Heart right ventricle (tissue), 16 donors: ENCODE measurements around the gene HIRA. TPM values are rescaled to one million over a fixed set of nuclear protein-coding genes. Genes with fewer than 3 reads are reported as not detected.

Source experiments
- ATAC-seq, 8 donors: fragments of 200-7000 bp; cut with Tn5 transposase; one replicate each; pipeline ENCODE4 v1.9.1; 2020; ENCODE audit warnings: mild to moderate bottlenecking in 8 of 8, moderate library complexity in 8 of 8, moderate number of reproducible peaks in 1 of 8
- DNase-seq, 2 donors: peaks; one replicate each; pipeline ENCODE4 v3.0.0-alpha.2; 2020
- H3K27ac ChIP-seq, 10 donors: fragments of 200-600 bp; sonication (generic) in 2 of 10; one replicate each; pipeline versions ENCODE4 v1.5.0 to v1.8.0; 2020 to 2022; ENCODE audit warnings: mild to moderate bottlenecking in 3 of 10
- H3K27me3 ChIP-seq, 7 donors: fragments of 200-600 bp; one replicate each; pipeline ENCODE4 v1.8.0; 2021 to 2022; ENCODE audit warnings: mild to moderate bottlenecking in 2 of 7
- H3K36me3 ChIP-seq, 9 donors: fragments of 200-600 bp; sonication (generic) in 1 of 9; one replicate each; pipeline versions ENCODE4 v1.5.0 to v1.8.0; 2020 to 2022; ENCODE audit warnings: mild to moderate bottlenecking in 2 of 9
- H3K4me1 ChIP-seq, 9 donors: fragments of 200-600 bp; sonication (generic) in 1 of 9; one replicate each; pipeline versions ENCODE4 v1.5.0 to v1.8.0; 2020 to 2022; ENCODE audit warnings: mild to moderate bottlenecking in 4 of 9
- H3K4me3 ChIP-seq, 10 donors: fragments of 200-600 bp; sonication (generic) in 2 of 10; one replicate each; pipeline versions ENCODE4 v1.5.0 to v1.8.0; 2020 to 2022; ENCODE audit warnings: mild to moderate bottlenecking in 7 of 10, moderate library complexity in 2 of 10
- H3K9me3 ChIP-seq, 11 donors: fragments of 200-600 bp in 10 of 11; sonication (generic) in 2 of 11; one replicate each; pipeline versions ENCODE4 v1.5.0 to v1.8.0; 2013 to 2022; ENCODE audit warnings: mild to moderate bottlenecking in 2 of 11, control low read depth in 1 of 11, moderate library complexity in 1 of 11
- WGBS, 2 donors: extraction: QIAGEN DNeasy Blood & Tissue Kit; methylation state at CpG; one replicate each; pipeline ENCODE4 v1.1.7; 2013; ENCODE audit warnings: inconsistent platforms in 1 of 2; 5-methylcytosine and 5-hydroxymethylcytosine counted together
- intact Hi-C, 10 donors: fragments of 100-400 bp; cut with DNase I; formaldehyde crosslinking; loops; one replicate each; pipeline versions ENCODE4 v1.11.1 to v1.14.2; 2022
- polyA plus RNA-seq, 2 donors: library from polyadenylated mRNA; stranded (reverse); fragments of 200-250 nt; gene quantifications; one replicate each; pipeline ENCODE4 v1.2.3, GENCODE V29; 2013
- total RNA-seq, 10 donors: library from RNA; stranded (reverse); fragmentation: NEBNext Ultra II Directional in 3 of 10; extraction: Animal tissue kit (Norgen Biotek cat#: 25700) in 3 of 10; gene quantifications; one replicate each; pipeline versions ENCODE4 v1.2.1 to v1.2.4, GENCODE V29; 2021 to 2023
- TF ChIP-seq, protein P1 (sequence below), 9 donors: fragments of 200-600 bp; sonication (generic) in 2 of 9; IDR thresholded peaks; one replicate each; pipeline versions ENCODE4 v1.5.0 to v1.8.0; 2021 to 2022; ENCODE audit warnings: antibody characterized with exemption in 9 of 9, mild to moderate bottlenecking in 5 of 9, moderate library complexity in 1 of 9
- donor health status: Arrhythmogenic right ventricular cardiomyopathy.
- donor health status: ischemic (EF 13 %, LVEDD 7.1; RV severe dilation, severe dysfunction).
- donor health status: healthy with polysubstance abuse.
- donor health status: DM: no; HTN: yes; CAD: no.
- donor health status: DM: no; HTN: no; CAD: no.
- donor health status: ischemic (EF 25% LVEDD 6.9; RV normal size, moderate dysfunction).
- donor health status: ischemic (EF 25% LVEDD 5.7; RV mildly dilated, moderate dysfunction).
- donor health status: healthy.
- donor health status: DM: yes; HTN: yes; CAD: no.
- donor health status: Ischemic cardiomyopathy.
- donor health status: ischemic (EF 35%, LVEDD 5.7; RV mildly dilated, moderate dysfunction).
- donor health status: nonischemic (EF 11% LVEDD 7.7; RV severe dilation, severe dysfunction).
- donor health status: DM: yes; HTN: yes; CAD: no.
- donor health status: PGD.
- donor health status: ischemic (EF 29% LVEDD 5.4; RV normal size, mild dysfunction).
- donor health status: nonischemic (EF 23%, LVEDD 6.1; RV moderate dilation, normal function).

Gene HIRA
- total and polyA plus RNA-seq, 12 donors, result 3.1 to 23.2 (median 17.5) TPM

DNA sequence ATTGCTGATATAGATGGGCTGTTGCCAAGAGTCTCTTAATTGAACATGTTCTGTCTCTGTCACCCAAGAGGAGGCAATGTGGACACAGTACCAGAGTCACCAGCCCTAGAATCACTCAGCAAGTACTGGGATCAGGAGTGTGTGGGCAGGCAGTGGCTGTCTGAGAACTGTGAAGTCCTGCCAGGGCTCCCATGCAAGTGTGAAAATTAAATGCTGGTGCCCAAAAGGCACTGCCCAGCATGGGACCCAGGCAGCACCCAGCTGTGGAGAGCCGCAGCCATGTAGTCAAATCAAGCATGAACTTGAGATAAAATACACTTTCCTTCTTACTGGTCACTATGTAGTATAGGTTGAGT is 19.9 kb downstream of the HIRA start:
- no peaks in the 10 kb centered on the region for H3K9me3 ChIP-seq
- peaks cover 0 to 64% (median 9%) of the 10 kb centered on the region in 9 donors for H3K4me1 ChIP-seq
- H3K36me3 ChIP-seq, result peaks cover 0 to 44% (median 6%) of the 10 kb centered on the region in 9 donors
- 98 to 100% methylated on average over 1 of the region's 1 CpG for WGBS, 2 donors
- no peak for DNase-seq
- no peaks in the 10 kb centered on the region for H3K27me3 ChIP-seq
- TF ChIP-seq, protein P1, sequence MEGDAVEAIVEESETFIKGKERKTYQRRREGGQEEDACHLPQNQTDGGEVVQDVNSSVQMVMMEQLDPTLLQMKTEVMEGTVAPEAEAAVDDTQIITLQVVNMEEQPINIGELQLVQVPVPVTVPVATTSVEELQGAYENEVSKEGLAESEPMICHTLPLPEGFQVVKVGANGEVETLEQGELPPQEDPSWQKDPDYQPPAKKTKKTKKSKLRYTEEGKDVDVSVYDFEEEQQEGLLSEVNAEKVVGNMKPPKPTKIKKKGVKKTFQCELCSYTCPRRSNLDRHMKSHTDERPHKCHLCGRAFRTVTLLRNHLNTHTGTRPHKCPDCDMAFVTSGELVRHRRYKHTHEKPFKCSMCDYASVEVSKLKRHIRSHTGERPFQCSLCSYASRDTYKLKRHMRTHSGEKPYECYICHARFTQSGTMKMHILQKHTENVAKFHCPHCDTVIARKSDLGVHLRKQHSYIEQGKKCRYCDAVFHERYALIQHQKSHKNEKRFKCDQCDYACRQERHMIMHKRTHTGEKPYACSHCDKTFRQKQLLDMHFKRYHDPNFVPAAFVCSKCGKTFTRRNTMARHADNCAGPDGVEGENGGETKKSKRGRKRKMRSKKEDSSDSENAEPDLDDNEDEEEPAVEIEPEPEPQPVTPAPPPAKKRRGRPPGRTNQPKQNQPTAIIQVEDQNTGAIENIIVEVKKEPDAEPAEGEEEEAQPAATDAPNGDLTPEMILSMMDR (IDR thresholded peaks at IDR 0.05), result no peak
- peak in 5 of 8 donors; percentile 12 to 61 (median 24) for ATAC-seq
- no peak overlapping the region for H3K4me3 ChIP-seq
- peak overlapping the region in 2 of 10 donors; percentile 31 to 34 for H3K27ac ChIP-seq
- intact Hi-C loops, result loop anchor here in 1 of 10 donors (10.0 kb wide), 1 partner anchor 63 kb away; the partner anchor contains the start of genes CDC45 and UFD1

DNA sequence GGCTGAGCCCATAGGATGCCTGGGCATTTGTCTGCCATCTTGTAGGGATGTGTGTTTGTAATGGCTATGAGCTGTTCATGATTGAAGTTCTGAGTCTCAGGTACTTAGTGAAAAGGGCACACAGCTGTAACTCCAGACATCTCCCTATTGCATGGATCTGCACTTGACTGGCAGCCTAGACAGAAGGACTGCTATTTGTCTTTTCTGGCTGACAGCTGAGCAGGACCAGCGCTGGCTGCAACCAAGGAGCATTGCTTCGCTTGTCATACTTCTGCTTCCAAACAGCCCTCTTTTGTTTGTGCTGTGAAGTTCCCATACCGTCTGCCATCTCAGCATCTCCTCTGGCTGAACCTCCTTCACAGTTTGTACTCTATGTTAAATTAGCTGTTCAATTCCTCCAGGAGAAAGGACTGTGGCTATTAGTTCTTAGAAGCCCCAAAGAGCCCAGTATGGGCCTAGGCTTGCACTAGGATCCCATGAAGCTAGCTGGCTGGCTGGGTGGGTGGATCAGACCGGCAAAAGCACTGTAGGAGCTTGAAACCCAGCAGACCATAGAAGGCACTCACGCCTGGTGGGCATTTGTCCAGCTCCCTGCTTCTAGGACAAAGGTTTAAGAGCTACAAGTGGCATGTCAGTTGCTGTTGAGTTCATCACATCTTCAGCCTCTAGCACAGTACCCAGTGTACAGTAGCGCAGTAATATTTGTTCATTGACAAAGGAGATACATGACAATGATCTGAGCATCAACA is 20.4 kb downstream of the HIRA start:
- H3K4me3 ChIP-seq, result no peak overlapping the region
- peaks cover 0 to 50% (median 11%) of the 10 kb centered on the region in 9 donors for H3K36me3 ChIP-seq
- intact Hi-C loops, result loop anchor here in 1 of 10 donors (10.0 kb wide), 1 partner anchor 64 kb away; the partner anchor contains the start of genes CDC45 and UFD1
- H3K4me1 ChIP-seq, result peaks cover 0 to 70% (median 9%) of the 10 kb centered on the region in 9 donors
- H3K27me3 ChIP-seq, result no peaks in the 10 kb centered on the region
- 57 to 73% methylated on average over 6 of the region's 6 CpGs for WGBS, 2 donors
- H3K9me3 ChIP-seq, result no peaks in the 10 kb centered on the region
- peak overlapping the region in 4 of 10 donors; percentile 17 to 37 (median 32) for H3K27ac ChIP-seq
- TF ChIP-seq, protein P1 (IDR thresholded peaks at IDR 0.05), result no peak
- peak in 6 of 8 donors; percentile 32 to 80 (median 52) for ATAC-seq
- peak in 1 of 2 donors; percentile 29 for DNase-seq

DNA sequence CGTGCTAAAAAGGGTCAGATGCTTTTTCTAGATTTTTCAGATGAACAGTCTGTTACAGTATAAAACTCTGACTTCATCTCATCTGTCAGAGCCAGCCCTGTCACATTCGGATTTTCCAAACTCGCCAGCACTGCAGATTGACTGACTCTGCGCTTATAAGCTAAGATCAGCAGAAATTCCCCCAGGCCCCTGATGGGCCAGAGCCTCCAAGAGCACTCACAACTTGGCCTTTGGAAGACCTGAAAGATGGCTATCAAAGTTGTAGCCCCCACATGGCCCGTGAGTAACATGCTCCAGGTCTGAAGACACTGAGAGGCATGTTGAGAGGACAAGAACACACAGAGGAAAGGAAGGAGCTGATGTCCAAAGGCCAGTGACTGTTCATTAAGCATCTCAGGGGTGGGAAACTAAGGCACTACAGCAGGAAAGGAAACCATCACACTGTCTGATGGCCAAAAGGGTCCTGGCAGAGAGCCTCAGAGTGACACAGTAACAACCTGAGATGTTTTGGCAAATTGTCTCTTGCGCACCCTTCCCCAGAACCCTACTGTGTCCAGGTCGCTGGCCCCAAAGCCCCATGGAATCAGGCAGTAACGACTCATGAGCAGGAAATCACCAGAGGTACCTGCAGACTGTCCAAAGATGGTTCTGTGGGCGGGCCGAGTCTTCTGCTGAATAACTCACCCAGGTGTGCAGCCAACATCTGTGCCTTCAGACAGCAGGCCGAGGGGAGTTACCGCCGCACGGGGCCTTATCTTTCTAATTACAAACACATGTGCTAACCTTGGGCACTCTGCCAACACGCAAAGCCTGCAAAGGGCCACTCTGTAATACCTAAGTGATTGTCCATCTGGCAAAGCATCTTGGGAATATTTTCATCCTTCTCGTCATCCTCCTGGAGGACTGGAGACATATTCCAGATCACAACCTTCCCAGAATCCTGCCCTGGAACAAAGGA is 23.6 kb downstream of the HIRA start:
- TF ChIP-seq, protein P1 (IDR thresholded peaks at IDR 0.05), result no peak
- H3K9me3 ChIP-seq, result no peaks in the 10 kb centered on the region
- no peaks in the 10 kb centered on the region for H3K27me3 ChIP-seq
- H3K4me3 ChIP-seq, result no peak overlapping the region
- H3K36me3 ChIP-seq, result peaks cover 0 to 79% (median 22%) of the 10 kb centered on the region in 9 donors
- 45 to 48% methylated on average over 16 of the region's 16 CpGs for WGBS, 2 donors
- peak; percentile 30 to 50 for DNase-seq
- intact Hi-C loops, result no loop called here
- H3K27ac ChIP-seq, result peak overlapping the region in 5 of 10 donors; percentile 38 to 60 (median 46)
- ATAC-seq, result peak in 7 of 8 donors; percentile 4 to 54 (median 34)
- H3K4me1 ChIP-seq, result peaks cover 0 to 54% (median 9%) of the 10 kb centered on the region in 9 donors

DNA sequence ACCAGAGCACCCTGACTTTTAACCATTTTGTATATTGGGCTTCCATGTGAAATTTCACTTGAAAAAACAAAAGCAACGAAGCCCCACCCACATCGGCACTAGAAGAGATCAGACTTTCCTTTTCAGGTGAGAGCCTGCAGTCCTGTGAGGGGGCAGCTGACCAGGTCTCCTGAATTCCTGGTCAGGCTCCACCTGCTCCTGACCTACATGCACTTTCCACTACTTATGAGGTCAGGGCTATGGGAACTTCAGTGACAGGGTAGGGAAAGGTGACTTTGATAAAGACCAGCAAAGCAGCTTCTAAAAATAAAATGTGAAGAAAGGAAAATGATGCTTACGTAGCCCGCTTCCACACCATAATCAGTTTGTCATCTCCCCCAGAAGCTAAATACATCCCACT is 24.7 kb downstream of the HIRA start:
- H3K9me3 ChIP-seq, result no peaks in the 10 kb centered on the region
- TF ChIP-seq, protein P1 (IDR thresholded peaks at IDR 0.05), result no peak
- no peaks in the 10 kb centered on the region for H3K27me3 ChIP-seq
- peaks cover 0 to 47% (median 9%) of the 10 kb centered on the region in 9 donors for H3K4me1 ChIP-seq
- intact Hi-C loops, result no loop called here
- H3K27ac ChIP-seq, result peak overlapping the region in 7 of 10 donors; percentile 12 to 60 (median 46)
- 57 to 72% methylated on average over 4 of the region's 4 CpGs for WGBS, 2 donors
- H3K4me3 ChIP-seq, result no peak overlapping the region
- DNase-seq (no peak), ATAC-seq (peak; percentile 53 to 86 (median 76))
- H3K36me3 ChIP-seq, result peaks cover 0 to 89% (median 22%) of the 10 kb centered on the region in 9 donors
